GM19023 (cell line): Measurements from ENCODE around the gene CILP2.

ENCODE experiments used
- ATAC-seq: cut with Tn5 transposase; IDR thresholded peaks from one replicate; pipeline ENCODE4 v1.9.1; 2021; ENCODE audit warnings: mild to moderate bottlenecking, moderate library complexity; ENCODE audit not compliant: unreplicated experiment

Gene CILP2

DNA sequence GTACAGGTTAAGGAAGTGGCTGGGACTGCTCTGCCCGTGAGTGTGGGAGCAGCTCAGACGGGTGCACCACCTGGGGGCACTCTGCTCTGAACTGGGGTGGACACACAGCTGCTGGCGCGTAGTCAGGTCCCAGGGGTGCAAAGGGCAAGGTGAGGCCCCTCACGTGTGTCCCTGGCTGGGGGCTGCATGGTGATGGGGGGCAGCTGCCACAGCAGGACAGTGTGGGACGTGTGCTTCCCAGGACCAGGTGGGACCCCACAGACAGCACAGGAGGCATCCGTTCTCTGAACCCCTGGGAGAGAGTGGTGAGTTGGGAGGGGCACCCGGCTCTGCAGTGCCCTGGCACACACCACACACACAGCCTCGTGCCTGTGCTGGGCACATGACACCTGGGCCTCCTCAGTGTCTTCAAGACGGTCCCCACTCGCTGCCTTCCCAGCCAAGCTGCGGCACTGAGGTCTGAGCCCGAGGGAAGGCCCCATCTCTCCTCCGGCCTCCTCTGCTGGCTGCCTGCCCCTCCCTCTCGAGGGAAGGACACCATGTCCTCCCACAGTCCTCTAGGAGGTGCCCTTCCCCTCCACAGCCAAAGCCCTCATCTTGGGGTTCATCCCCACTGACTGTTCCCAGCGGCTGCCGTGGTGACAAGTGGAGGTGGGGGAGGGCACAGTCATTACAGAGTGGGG lies 24.7 kb downstream of the CILP2 start:
- ATAC-seq = no peak

DNA sequence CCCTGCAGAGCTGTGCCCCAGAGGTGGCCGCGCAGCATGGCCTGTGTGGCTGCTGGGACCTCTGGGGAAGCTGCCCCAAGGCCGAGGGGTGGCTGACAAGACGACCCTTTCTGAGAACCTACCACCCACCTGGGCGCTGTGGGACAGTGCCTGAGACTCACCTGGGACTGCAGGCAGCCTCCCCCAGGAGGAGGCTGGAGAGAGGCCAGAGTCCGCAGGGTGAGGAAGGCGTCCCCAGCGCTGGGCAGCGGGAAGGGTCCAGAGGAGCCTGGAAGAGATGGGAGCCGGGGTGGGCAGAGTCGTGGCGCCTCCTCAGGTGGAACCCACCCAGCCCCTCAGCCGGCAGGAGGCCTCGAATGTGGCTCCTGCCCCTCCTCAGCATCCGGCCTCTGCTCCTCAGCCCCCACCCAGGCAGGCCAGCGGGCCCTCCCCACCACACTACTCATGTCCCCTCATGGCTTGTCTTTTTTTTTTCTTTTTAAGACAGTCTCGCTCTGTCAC lies 25.3 kb downstream of the CILP2 start:
- no peak for ATAC-seq

DNA sequence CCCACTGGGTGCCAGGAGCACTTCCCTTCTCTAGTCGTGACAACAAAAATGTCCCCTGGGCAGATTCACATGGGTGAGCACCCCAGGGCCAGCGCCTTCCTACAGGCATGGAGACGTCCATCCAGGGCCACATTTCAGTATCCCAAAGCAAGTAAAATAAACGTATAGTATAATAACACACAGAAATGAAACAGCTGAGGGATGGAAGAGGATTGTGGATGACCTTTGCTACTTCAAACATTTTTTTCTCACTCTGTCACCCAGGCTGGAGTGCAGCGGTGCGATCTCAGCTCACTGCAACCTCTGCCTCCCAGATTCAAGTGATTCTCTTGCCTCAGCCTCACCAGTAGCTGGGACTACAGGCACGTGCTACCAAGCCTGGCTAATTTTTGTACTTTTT lies 28.2 kb downstream of the CILP2 start:
- ATAC-seq = no peak

DNA sequence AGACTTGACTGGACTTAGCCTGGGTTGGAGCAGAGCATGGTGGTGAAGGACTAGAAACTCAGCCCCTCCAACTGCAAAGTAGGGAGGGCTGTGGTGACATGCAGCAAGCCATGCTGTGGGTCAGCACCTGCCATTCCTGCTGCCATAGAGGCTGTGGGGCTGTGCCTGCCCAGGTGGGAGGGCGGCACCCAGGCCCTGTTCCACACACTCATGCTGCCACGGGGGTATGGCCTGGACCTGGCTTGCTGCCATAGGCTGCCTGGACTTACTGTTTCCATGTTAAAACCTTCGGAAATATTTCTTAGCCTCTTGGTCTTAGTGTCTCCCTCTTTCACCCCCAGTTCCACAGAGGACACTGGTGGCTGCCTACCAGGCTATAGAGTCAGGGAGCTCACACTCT lies 29.3 kb downstream of the CILP2 start:
- no peak for ATAC-seq

DNA sequence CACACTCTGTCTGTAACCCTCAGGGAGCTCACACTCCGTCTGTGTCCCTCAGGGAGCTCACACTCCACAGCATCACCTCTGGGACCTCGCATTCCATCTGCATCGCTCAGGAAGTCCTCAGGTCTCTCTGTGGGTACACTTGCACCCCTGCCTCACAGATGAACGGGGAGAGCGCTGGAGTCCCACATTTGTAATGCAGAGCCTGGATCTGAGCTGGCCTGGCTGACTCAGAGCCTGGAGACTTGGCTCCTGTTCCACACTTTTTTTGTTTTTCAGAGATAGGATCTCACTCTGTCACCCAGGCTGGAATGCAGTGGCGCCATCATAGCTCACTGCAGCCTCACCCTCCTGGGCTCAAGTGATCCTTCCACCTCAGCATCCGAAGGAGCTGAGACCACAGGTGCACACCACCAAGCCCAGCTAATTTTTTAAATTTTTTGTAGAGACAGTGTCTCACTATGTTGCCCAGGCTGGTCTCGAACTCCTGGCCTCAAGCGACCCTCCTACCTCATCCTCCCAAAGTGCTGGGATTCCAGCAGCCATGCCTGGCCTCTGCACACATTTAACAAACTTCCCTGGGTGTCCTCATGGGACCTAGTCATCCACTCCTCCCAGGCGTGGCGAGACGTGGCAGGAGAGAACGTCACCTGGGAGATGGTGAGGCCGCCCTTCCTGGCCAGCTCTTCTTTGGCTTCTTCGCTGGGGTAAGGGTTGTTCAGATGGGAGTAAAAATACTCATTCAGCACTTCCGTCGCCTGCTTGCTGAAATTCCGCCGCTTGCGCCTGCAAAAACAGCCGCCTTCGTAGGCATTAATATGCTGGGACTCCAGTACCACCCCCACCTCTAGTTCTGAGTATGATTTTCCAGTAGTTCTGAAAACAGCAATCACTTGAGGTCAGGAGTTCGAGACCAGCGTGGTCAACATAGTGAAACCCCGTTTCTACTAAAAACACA lies 31.0 kb downstream of the CILP2 start:
- no peak for ATAC-seq

DNA sequence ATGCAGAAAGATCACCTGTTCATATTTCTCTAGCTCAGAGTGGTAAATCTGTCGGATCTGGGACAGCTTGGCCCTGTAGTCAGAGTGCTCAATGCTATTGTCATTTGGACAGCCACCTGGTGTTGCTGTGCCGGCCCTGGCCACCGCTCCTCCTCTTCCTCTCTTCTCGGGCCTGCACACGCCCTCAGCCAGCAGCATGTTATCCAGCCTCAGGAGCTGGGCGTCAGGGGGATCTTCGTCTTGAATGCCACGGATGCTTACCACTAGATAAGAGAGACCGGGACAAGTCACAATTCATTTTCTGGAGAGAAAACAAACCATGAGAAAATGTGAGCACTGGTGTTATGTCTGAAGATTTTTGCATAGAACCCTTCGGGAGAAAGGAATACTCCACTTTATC lies 32.5 kb downstream of the CILP2 start:
- ATAC-seq = no peak

DNA sequence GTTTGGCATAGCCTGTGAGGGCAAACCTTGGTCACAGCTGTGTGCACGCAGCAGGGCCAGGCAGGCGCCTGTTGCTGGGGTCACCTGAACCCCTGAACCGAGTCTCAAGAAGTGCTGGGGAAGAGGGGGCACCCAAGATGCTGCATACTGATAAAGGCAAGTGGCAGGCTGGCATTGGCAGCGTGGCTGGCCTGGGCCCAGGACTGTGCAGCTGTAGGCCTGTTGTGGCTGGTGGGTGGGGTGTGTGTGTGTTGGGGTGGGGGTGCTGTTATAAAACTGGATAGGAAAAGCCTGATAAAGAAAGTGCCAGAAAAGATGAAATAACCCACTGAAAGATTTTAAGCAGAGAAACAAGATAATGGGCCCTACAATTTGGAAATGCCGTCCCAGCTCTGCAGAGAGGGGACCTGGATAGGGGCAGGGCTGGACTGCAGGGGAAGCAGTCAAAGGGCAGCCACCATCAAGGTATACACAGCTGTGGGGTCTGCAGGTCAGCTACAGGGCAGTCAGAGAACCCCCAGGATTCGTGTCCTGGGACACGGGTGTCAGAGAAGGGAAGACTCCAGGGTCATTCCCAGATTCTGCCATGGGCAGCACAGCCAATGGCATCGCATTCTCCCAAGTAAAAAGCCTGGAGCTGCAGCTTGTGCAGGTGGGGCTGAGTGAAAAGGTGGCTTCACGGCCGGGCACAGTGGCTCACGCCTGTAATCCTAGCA lies 33.2 kb downstream of the CILP2 start:
- no peak for ATAC-seq

DNA sequence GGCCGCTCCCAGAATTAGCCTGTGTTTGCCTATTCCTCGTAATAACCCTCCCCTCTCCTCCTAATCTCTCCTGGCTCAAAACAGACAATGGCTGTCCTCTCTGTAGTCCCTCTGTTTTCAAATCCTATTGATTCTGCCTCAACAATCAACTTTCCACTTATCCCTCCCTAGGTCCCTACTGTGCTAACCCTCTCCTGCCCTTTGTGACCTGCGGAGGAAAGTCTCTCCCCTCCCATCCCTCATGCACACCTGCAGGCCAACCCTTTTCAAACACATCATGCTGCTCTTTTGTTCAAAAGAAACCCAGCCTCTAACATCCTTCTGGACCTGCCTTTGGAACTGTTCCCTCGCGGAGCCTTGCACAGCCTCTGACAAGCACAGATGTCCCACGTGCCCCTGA lies 37.3 kb downstream of the CILP2 start:
- ATAC-seq = no peak

DNA sequence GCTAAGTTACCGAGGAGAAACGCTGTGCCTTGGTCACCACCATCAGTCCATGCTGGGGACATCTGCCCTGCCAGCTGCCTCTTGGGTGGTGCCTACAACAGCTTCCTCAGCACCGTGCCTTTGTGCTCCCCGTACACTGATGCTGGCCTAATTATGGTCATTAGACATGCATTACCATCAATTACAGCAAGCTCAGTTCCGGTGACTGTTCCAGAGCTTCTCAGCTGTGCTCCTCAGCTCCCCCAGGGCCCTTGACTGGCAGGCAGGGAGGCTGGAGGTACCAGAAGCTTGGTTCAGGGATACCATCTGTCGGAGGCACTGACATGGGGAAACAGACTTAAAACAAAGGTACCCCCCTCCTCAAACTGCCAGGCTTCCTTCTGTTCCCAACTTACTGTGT lies 40.2 kb downstream of the CILP2 start:
- ATAC-seq = no peak

DNA sequence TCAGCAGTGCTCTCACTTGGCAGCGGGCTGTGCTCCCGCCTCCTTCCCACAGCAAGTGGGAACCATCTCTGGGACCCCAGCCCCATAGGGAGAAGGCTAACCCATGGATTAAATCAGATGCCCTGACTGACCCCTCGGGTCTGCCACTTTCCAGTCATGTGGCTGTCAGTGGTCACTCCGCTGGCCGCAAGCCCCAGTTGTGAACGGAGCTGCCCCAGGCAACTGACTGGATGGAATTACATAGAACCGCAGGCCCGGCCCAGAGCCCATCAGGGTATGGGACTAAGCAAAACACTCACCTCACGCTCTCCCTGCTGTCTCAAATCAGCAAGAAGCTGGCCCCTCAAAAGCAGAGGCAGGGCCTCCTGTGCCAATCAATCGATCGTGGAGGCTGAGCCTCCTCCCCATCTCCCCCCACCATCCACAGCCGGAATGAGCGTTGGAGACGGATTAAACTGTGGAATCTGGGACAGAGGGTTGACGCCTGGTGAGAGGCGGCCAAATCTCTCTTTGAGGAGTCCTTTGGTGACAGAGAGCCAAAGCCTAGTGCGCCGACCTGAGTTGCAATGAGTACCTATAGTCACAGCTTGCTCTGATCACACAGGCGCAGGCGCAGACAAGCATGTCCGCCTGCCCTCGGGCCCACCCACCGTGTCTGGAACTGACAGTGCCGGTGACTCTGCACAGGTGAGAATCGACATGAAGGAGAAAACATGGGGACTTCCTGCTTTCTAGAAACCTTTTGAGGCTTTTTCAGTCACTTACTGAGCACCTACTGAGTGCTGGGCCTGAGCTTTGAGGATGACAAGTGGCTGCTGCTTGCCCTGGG lies 41.7 kb downstream of the CILP2 start:
- ATAC-seq = no peak

DNA sequence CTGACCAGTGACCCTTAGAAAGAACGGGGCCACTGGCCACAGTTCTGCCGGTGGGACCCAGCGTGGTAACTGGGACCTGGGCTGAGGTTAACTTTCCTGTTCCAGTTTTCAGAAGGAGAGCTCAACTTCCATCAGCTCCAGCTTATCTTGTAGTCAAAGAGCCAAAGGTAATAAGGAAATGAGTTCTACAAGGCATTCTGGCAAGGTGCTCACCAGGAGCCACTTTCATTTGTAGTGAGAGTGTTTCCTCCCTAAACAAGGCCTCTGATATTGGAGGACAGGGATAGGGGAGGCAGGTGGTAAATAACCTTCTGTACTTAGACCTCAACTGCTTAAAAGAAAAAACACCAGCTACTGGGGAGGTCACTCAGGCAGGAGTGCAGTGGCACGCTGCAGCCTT lies 42.4 kb downstream of the CILP2 start:
- no peak for ATAC-seq

DNA sequence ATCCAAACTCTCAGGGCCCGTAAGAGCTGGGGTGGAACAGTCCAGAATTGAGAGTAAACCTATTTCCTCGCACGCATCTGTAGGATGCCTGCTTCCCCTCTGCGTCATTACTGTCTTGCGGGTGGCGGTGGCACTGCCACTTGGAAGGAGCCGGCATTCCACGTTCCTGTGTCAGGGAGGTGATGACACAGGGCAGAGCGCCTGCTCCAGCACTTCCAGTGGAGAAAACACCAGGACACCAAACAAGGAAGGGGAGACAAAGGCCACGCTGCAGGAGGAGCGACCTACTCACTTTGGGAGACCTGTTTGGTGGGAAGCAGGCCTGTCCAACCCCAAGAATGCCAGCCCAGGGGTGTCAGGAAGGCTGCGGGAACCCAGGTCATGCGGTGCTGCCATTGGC lies 43.3 kb downstream of the CILP2 start:
- ATAC-seq = no peak

DNA sequence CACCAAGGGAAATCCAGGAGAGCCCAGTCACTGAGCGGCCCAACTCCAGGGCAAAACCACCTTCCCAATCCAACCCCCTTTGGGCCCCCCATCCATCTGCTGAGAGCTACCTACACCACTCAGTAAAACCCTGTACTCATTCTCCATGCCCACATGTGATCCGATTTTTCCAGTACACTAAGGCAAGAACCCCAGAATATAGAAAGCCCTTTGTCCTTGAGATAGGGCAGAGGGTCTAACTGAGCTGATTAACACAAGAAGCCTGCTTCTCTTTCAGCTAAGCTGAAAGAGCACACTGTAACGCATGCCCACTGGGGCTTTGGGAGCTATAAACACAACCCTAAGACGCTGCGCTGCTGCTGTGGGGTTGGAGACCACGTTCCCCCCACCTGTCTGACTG lies 44.4 kb downstream of the CILP2 start:
- no peak for ATAC-seq

DNA sequence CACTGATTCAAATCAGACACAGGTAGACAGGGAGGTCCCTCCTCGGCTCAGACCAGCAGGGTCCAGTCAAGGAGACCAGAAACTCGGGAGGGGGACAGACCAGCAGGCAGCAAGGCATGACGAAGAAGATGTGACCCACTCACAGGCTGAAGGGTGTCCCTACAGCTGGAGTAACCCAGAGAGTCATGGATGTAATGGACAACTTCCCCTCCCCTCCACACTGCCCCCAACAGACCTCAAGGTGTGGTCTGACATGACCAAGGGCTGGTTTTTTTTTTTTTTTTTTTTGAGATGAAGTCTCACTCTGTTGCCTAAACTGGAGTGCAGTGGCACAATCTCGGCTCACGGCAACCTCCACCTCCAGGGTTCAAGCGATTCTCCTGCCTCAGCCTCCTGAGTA lies 46.3 kb downstream of the CILP2 start:
- ATAC-seq = no peak

DNA sequence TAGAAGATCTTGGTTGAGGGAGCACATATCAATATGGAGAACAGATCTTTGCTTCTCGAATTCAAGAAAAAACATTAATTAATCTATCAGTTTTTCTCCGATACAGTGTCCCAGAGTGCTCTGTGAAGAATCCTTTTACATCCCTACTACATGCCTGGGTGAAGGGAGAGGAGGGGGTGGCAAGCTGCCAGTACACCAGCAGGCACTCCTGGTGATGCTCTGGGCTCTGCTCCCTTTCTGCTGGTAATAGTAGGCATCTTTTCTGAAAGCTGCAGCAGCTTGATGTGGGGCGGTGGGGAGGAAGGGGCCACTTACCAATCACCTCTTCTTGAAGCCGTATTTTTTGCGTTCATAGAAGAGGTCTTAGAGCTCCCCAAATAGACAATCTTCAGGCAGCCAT lies 49.7 kb downstream of the CILP2 start:
- no peak for ATAC-seq

DNA sequence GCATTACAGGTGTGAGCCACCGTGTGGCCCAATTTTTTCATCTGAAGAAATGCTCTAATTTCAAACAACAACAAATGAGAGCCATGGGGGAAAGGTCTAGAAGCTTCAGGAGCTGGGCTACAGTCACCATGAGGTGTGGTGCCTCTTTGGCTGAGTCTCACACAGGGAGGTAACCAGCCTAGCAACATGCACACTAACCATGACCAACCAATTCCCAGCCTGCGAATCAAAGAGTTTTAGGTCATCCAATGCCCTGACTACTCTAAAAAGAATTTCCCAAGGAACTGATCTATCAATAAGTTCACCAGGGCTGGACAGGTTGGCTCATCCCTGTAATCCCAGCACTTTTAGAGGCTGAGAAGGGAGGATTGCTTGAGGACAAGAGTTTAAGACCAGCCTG lies 50.5 kb downstream of the CILP2 start:
- ATAC-seq = no peak

DNA sequence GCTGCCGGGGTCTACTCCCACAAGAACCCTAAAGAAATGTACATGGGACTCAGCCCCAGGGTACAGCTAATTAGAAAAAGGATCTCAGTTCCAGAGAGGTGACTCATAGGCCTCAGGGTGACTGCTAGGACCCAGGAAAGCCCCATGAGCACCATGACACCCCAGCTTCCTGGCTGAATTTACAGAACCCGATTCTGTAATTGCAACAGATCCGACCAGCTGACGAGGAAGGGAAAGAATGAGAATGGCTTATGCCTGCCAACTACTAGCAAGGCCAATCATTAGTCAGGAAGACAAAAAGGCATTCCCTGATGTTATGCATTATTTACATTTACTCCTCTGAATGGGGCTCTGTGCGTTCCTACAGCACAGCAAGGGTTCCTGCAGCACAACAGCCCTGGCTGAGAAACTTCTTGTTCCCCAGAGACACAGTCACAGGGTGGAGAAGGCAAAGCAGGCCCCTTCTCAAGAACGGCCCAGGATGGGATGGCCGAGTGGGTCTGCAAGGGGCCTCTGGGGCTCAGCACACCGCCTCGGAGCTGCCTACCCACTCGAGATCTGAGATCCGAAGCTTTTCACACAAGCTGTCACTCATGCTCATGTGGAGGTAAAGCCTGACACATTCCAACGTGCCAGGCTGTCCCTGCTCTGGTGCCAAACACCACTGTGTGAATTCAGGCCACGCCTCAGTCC lies 53.2 kb downstream of the CILP2 start:
- ATAC-seq = peak; percentile 57

DNA sequence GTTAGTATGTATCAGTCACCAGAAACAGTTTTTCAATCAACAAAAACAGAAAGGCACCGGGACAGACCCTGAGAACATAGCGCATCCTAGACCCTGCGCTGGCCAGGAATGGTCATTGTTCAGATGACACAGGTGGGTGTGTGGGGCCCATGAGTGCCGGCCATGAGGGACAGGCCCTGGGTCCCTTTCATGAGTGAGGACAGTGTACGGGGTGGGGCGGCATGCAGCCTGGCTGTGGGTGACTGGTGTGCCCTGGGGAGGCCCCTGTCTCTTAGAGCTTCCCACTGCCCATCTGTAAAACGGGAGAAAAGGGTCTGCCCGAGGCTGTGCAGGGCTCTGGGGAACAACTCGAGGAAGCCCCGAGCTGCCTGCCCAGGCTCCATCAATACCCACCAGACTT lies 54.6 kb downstream of the CILP2 start:
- no peak for ATAC-seq

DNA sequence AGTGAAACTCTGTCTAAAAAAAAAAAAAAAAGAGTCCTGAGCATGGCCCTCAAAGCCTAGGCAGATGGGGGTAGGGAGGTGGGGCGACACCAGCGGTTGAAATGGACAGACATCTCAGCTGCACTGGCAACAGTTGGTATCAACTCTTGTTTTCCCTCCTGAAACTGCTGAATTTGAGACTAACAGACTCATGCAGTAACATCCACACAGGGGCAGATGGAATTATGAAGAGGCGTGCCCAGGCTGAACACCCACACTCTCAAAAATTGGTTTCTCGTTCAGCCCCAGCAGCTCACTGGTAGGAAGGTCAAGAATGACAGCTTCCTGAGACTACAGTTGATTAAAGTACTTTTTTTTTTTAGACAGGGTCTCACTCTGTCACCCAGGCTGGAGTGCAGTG lies 56.3 kb downstream of the CILP2 start:
- no peak for ATAC-seq

DNA sequence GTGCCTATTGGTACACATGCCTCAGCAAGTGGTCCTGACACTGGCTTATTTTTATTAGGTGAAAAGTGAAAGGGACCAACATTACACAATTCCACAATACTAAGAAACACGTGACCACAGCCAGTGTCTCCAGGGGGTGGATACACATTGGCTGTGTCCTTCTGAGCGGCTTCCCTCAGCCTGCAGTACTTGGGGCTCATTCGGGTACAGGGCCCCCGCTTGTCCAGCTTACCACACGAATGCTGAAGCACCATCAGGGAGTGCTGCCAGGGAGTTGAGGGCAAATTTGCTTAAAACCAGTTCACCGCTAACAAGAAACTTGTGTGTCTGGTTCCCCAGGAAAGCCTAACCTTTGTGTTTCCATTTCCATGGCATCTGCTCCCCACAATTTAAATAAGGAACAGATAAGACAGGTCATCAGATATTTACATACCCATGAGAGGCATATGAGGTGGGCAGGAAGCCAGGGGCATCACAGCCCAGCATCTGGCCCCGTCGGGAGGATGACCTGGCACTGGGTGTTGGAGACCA lies 57.2 kb downstream of the CILP2 start:
- ATAC-seq = no peak
